Measurements from ENCODE around the gene SCAF4. TPM values are rescaled to one million over a fixed set of nuclear protein-coding genes. Genes with fewer than 3 reads are reported as not detected.

SCAF4 gene, protein sequence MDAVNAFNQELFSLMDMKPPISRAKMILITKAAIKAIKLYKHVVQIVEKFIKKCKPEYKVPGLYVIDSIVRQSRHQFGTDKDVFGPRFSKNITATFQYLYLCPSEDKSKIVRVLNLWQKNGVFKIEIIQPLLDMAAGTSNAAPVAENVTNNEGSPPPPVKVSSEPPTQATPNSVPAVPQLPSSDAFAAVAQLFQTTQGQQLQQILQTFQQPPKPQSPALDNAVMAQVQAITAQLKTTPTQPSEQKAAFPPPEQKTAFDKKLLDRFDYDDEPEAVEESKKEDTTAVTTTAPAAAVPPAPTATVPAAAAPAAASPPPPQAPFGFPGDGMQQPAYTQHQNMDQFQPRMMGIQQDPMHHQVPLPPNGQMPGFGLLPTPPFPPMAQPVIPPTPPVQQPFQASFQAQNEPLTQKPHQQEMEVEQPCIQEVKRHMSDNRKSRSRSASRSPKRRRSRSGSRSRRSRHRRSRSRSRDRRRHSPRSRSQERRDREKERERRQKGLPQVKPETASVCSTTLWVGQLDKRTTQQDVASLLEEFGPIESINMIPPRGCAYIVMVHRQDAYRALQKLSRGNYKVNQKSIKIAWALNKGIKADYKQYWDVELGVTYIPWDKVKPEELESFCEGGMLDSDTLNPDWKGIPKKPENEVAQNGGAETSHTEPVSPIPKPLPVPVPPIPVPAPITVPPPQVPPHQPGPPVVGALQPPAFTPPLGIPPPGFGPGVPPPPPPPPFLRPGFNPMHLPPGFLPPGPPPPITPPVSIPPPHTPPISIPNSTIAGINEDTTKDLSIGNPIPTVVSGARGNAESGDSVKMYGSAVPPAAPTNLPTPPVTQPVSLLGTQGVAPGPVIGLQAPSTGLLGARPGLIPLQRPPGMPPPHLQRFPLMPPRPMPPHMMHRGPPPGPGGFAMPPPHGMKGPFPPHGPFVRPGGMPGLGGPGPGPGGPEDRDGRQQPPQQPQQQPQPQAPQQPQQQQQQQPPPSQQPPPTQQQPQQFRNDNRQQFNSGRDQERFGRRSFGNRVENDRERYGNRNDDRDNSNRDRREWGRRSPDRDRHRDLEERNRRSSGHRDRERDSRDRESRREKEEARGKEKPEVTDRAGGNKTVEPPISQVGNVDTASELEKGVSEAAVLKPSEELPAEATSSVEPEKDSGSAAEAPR
- 11.5 and 14.1 TPM in 2 replicates for total RNA-seq

GRCh38 chr21:31731857-31732596 lies at the start of gene SCAF4:
Gene SCAF4 (minus strand): TSS chr21:31732118. CDS start chr21:31731692, 426 bp downstream.

DNA sequence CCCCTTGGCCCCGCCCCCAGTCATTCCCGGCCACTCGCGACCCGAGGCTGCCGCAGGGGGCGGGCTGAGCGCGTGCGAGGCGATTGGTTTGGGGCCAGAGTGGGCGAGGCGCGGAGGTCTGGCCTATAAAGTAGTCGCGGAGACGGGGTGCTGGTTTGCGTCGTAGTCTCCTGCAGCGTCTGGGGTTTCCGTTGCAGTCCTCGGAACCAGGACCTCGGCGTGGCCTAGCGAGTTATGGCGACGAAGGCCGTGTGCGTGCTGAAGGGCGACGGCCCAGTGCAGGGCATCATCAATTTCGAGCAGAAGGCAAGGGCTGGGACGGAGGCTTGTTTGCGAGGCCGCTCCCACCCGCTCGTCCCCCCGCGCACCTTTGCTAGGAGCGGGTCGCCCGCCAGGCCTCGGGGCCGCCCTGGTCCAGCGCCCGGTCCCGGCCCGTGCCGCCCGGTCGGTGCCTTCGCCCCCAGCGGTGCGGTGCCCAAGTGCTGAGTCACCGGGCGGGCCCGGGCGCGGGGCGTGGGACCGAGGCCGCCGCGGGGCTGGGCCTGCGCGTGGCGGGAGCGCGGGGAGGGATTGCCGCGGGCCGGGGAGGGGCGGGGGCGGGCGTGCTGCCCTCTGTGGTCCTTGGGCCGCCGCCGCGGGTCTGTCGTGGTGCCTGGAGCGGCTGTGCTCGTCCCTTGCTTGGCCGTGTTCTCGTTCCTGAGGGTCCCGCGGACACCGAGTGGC lies 72.2 kb downstream of the SCAF4 start, which contains the start of gene SOD1:
TSS of gene SOD1 (plus strand) at position 158 of the 723 bp plus-strand sequence. CDS start at position 235, 77 bp downstream.

Small RNAs within 50 kb of the gene (small RNA-seq; reads per million reads assigned to genes)
- not detected for gene RF01241

Other genes starting within 250 kb of the SCAF4 start
- gene SOD1, start 72.4 kb downstream of the SCAF4 start, total RNA-seq, result 271 and 294 TPM in 2 replicates
- gene HUNK, start 140.9 kb upstream of the SCAF4 start, total RNA-seq, result 0.11 and 0.13 TPM in 2 replicates

Measured in articular chondrocyte of knee joint (primary cell).